Sigmoid colon (tissue), 4 donors: ENCODE results near the gene MSH3.

Source experiments
- CTCF ChIP-seq, 4 experiments: fragments of 450-650 bp in 3 of 4; fragments of 200-600 bp in 1 of 4; IDR thresholded peaks; one replicate each; pipeline ENCODE4 v1.5.1; 2016 to 2019; ENCODE audit warnings: antibody characterized with exemption in 4 of 4, mild to moderate bottlenecking in 3 of 4, moderate library complexity in 2 of 4
- EP300 ChIP-seq, 4 donors: sonication (generic); formaldehyde crosslinking; IDR thresholded peaks; one replicate each; pipeline ENCODE4 v1.6.1; 2017; ENCODE audit warnings: antibody characterized with exemption in 4 of 4
- POLR2A ChIP-seq, 2 donors: fragments of 450-650 bp; IDR thresholded peaks; one replicate each; pipeline ENCODE4 v1.6.1; 2016; ENCODE audit warnings: antibody characterized with exemption in 2 of 2, mild to moderate bottlenecking in 2 of 2, moderate library complexity in 2 of 2
- POLR2AphosphoS5 ChIP-seq, 4 donors: sonication (generic); formaldehyde crosslinking; IDR thresholded peaks; one replicate each; pipeline ENCODE4 v1.6.1; 2017; ENCODE audit warnings: antibody characterized with exemption in 4 of 4

DNA sequence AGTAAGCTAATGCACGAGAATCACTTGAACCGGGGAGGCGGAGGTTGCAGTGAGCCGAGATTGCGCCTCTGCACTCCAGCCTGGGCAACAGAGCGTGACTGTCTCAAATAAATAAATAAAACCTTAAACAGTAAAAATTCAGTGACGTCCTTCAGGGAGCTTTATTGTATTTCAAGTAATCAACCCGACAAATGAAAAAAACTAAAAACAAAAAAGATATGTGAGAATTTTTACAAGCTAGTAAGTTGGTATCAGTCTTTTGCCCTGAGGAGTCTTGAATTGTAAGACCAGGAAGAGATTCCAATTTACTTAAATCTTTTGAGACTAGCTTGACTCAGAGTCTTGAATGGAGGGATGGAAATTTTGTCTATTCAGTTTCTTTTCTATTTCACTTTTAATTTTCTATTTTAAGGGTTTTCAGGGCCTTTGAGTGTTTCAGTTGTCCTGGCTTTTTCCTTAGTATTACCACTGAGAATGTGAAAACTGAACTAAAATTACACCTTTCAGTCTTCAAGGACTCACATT lies 126.4 kb downstream of the MSH3 start:
- no peak for TF ChIP-seq CTCF (IDR thresholded peaks at IDR 0.05)
- no peak for TF ChIP-seq POLR2AphosphoS5 (IDR thresholded peaks at IDR 0.05)
- TF ChIP-seq POLR2A (IDR thresholded peaks at IDR 0.05): no peak
- TF ChIP-seq EP300 (IDR thresholded peaks at IDR 0.05): no peak
